Measurements from ENCODE around the gene TFDP2.
"Not testable (repeated sequence)": the region's sequence is repeated elsewhere in the genome, so short reads cannot be mapped to it uniquely, and the experiment has no call there.

TFDP2 gene

GRCh38 chr3:141955175-141955574 lies 194.2 kb downstream of the TFDP2 start:
- FAIRE-seq: no peak

DNA sequence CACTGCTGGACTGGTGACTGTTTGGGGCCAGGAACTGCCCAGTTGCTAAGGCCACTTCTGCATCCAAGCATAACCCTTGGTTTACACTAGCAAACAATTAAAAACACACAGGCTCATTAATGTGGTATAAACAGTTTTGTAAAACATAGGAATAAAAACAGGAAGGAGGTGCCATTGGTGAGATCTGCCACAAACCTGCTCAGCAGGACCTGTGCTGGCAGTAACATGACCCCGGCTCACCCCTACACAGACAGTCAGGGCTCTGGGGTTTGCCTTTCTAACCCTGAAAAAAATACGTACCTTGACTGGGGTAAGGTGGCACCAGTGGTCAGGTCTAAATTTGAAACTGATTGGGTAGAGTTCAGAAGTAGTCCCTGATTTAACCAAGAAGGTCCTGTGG lies 196.7 kb downstream of the TFDP2 start:
- no peak for FAIRE-seq

DNA sequence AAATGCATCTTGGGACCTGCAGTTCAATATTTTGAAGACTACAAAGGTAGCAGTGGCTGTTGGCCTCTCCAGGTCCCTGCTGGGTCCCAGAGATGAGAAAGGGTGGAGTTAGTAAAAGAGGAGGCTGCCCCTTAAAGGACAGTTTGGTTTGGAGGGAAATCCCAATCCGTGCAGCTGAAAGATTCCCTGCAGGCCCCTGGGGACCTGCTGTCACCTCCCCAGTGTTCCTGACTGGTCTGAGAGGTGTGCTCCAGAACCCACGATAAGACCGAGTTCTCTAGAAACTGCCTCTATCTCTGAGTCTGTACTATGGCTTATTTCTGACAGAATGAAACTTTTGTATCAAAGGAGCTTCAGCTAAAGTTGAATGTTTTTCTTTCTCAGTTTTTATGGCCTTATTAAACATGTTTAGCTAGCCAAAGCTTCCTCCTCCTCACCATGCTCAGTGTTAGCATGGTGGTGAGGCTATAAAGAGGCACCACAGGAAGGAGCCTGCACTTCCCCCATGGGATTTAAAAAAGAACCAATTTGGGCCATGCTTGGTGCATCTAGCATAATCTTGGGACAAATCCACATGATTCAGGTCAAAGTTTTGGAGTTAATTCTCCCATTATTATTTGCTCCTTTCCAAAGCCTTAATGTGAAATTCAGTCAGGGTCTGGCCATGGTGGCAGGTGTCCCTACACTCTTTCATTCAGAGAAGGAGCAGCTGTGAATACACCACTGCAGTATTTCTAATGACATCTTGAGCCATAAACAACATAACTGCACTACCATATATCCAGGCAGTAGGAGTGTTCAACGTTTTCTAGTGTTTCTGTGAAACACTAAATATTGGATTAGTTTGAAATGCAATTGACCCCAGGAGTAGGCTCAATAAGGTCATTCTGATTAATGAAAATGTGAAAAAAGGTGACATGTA lies 198.5 kb downstream of the TFDP2 start:
- no peak for FAIRE-seq

GRCh38 chr3:141949972-141950371 lies 199.4 kb downstream of the TFDP2 start:
- FAIRE-seq: no peak

DNA sequence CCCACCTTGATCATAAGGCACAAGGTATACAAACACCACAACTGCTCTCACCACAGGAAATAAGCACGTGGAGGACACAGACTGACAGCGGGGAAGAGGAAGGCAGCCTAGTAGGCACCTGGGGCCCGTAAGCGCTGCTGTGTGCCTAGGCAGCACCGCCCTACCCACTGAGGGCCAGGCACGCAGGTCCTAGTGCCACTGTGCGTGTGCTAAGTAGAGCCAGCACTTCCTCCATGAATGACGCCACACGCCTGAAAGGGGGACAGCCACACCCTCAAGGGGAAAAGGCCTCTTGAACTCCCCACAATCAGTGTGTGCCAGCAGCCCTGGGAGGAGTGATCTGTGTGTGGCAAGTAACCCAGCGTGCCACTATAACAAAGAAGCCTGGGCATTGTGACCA lies 199.9 kb downstream of the TFDP2 start:
- FAIRE-seq: no peak

DNA sequence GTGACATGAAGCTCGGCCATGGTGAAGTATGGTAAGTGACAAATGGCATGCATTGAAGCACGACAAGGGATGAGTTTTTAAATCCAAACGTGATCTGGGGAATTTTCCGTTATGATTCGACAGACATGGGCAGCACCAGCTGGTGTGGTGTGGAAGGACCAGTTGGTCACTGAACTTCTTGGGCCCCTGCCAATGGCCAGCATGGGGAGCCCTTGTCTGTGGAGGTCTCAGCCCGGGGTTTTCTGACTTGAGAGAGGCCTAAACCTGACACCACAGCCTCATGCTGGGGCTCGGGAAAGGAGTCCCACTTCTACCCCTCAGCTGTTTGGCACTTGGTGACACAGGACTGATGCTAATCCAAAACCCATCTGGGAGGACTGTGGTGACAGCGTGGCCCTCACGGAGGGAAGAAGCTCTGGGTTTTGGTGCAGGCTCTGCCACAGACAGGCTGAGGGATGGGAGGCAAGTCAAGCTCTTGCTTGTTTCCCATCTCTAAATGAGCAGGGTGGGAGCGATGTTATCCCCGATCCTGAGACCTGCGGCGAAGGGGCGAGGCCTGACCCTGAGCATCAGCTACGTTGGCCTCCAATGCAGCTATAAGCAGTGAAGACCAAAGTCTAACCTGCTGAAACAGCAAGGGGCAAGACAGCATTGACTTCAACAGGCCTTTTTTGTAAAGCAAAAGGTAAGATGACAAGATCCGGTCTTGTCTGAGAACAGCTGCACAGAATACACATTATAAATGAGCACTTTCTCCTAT lies 203.4 kb downstream of the TFDP2 start:
- FAIRE-seq: no peak

GRCh38 chr3:141942006-141942405 lies 207.3 kb downstream of the TFDP2 start:
- FAIRE-seq: no peak

DNA sequence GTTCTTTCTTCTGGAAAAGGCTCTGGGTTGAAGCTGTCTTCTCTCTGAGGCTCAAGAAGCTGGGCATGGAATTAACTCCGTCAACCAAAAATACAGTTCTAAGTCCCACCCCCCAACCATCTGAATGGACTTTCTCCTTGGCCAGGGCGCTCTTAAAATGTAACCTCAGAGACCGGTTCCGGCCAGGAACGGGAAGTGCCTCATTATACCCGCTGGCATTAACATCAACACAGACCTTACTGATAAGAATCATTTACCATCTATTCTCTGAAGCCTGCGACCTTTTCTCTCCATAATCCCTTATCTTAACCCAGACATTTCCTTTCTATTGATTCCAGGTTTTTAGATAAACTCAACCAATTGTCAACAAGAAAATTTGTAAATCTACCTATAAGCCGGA lies 208.3 kb downstream of the TFDP2 start:
- FAIRE-seq: no peak

DNA sequence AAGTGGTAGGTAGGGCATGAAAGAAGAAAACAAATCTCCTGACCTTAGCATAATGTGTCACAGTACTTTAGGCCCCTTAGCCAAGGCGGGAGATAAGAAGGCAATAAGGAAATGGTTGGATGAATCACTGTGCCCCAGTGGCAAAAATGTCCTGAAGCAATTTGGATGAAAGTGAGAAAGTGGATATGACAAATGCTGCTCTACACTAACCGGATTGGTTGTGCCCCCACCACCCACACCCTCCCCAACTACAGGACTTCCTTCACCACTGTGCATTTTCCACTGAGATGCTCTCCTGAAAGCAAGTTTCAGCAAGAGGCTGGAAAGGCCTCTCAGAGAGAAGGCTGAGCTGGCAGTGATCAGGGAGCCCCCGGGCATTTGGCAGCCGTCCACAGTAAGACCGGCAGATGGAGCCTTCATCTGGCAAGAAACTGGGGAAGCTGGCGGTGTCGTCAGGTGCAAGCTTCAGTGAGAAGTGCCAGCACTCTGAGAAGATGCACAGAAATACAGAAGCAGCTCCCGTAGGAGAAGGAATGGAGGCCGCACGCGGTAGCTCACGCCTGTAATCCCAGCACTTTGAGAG lies 209.1 kb downstream of the TFDP2 start:
- no peak for FAIRE-seq

DNA sequence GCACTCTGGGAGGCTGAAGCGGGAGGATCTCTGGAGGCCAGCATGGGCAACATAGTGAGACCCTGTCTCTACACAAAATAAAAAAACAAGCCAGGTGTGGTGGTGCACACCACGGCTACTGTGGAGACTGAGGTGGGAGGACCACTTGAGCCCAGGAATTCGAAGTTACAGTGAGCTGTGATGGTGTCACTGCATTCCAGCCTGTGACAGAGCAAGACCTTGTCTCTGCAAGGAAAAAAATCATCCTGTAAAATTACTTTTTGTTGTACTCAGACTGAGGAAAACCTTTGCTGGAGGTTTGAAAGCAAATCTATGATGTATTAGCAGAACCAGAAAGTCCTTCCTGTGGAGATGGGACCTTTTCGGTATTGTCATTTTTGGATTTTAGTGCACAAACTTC lies 209.6 kb downstream of the TFDP2 start:
- FAIRE-seq: no peak

- no peak for FAIRE-seq
Measured at GRCh38 chr3:141938011-141938500, 211.3 kb downstream of the TFDP2 start.

GRCh38 chr3:141934354-141934753 lies 215.0 kb downstream of the TFDP2 start:
- no peak for FAIRE-seq

DNA sequence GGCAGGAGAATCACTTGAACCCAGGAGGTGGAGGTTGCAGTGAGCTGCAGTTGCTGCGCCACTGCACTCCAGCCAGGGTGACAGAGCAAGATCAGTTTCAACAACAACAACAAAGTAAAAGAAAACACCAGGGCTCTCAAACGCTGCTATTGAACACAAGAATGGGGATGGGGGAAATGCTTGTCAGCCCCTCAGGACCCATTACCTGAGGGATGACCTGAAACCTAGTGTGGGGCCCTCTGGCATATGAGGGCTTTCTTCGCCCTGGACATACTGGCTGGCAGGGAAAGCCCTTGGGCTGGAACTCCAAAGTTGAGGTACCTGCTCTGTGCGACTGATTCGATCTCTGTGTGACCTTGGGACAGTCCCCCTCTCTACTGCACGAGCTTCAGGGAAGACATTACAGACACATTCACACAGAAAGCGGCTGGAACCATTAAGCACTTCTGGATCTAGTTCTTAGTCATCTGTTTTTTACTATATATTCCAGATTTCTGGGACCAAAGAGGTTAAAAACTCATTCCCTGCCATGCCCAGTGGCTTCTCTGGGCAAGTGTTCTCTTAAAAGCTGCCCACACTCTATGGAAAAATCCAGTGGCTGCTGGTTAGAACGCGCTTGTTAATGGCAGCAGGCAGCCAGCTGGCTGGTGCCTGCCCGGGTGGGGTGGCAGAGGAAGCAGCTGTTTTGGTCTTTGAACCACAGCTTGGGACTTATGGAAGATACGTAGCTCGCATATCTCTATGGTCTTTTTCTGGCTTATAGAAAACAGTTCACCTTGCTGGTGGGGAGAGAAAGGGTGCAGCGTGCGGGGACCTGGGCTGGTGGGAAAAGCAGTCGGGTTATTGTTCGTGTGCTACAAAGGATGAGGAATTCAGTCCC lies 215.7 kb downstream of the TFDP2 start:
- no peak for FAIRE-seq

- FAIRE-seq: no peak
Measured at GRCh38 chr3:141930801-141931200, 218.5 kb downstream of the TFDP2 start.

GRCh38 chr3:141929341-141929995 lies 219.9 kb downstream of the TFDP2 start:
- FAIRE-seq: no peak

DNA sequence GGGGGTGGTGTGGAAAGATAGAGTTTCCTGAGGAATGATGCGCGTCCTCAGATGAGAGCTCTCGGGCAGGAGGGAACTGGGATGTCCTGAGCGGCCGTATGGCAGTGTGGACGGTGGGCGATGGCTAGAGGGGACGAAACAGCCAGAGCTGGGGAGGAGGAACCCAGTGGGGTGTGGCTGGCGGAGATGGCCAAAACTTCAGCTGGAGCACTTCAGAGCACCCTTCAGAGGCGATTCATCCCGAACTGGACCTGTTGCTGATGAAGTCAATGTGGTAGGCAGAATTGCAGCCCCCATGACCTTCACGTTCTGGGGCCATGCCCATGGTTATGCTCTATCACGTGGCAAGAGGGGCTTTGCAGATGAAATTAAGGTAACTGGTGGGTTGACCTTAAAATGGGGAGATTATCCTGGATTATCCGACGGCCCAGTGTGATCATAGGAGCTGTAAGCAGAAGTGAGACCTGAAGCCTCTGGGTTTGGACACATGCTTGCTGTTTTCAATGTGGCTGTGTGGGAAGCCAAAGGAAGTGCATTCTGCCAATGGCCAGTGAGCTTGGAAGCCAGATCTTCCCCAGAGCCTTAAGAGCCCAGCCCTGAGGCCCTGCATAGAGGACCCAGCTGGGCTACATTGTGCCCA lies 220.6 kb downstream of the TFDP2 start:
- no peak for FAIRE-seq

GRCh38 chr3:141926929-141927328 lies 222.4 kb downstream of the TFDP2 start:
- no peak for FAIRE-seq

DNA sequence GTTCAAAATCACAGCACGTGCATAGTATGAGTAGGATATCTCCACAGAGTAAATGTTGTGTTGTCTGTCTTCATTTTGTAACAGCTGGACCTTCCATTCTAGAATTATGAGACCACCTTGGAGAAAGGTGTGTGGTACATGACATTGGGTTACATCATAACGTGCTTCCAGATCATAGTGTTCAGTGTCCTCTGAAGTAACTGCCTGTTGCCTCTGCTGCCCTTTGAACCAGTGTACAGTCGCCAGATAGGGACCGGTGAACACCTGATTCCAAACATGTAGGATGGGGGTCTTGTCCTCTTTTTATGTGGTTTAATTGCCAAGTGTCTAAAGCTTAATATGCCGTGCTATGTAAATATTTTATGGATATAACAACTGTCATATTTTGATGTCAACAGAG lies 223.7 kb downstream of the TFDP2 start:
- FAIRE-seq: not testable (repeated sequence)

DNA sequence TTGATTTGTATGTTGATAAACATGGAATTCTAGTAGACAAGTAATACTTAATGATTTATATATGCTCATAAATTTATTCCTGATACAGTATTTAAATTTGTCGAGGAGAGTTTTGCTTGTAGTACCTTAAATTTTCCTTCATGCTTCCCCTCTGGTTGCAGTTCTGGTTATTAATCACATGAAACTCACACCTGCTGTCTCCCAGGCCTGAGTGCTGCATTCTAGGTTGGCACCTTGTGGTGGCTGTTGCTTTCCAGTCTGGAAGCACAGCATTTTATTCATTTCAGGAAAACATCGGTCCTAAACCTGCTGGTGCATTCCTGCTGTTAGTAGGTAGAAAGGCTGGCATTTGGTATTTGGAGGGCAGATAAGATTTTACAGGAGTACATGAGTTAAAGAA lies 228.0 kb downstream of the TFDP2 start:
- no peak for FAIRE-seq

DNA sequence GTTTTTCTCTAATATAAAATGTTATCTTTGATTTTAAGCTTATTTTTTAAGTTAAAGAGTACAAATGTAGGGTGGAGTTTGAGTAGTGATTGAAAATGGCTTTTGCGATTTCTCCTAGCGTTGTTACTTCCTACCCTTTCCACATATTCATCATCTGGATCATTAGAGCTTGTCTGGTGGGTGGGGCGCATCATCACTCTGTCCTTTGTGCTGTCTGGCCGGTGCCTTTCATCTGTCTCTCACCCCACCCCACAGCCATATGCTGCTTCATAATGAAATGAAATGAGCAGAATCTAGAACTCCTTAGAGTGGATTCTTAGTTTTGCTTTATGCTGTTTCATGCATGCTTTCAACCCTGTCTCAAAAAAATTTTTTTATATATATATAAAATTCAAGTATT lies 228.6 kb downstream of the TFDP2 start:
- FAIRE-seq: no peak

DNA sequence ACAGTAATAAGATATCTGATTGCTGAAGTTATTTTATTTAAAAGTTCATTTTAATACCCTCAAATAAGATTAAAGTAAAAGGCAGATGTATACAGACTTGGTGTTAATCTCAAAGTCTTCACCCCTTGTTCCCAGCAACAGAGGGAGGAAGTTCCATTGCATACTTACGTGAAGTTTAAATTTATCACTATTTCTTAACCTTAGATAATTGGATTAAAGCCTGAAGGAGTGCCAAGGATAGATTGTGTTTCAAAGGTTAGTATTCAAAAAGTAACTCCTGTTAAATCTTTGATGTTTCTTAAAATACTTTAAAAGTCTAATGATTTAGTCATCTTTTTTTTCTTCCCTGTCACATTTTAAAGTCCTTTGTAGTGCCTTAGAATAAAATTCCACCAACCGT lies 233.6 kb downstream of the TFDP2 start:
- no peak for FAIRE-seq
